ENCODE data around the gene SFXN5.
A peak's percentile ranks its signal among the peaks of the same experiment; 100 is the strongest.

The SFXN5 gene

GRCh38 chr2:73050121-73050545, 21.4 kb downstream of the SFXN5 start:
- no peak overlapping the region for H3K9ac ChIP-seq (ENCODE audit: low read length in 5 of 5)
- no peak overlapping the region for H3K4me3 ChIP-seq (ENCODE audit: low read depth in 1 of 5, low read length in 5 of 5)

GRCh38 chr2:73043929-73044832, 27.3 kb downstream of the SFXN5 start:
- Histone ChIP-seq H3K36me3 (ENCODE audit: control insufficient read depth in 5 of 5, insufficient read depth in 5 of 5, low read length in 5 of 5) (peaks cover 0 to 4% (median 4%) of the 10 kb centered on the region in 5 donors), H3K4me3 (ENCODE audit: low read depth in 1 of 5, low read length in 5 of 5) (no peak overlapping the region)

More at GRCh38 chr2:73050121-73050545, 21.4 kb downstream of the SFXN5 start:
- Histone ChIP-seq H3K4me1 (ENCODE audit: control insufficient read depth in 5 of 5, insufficient read depth in 5 of 5, low read length in 5 of 5) (no peaks in the 10 kb centered on the region), H3K27ac (ENCODE audit: low read depth, low read length) (no peak overlapping the region), H3K9me3 (ENCODE audit: control insufficient read depth in 5 of 5, low read length in 5 of 5) (no peaks in the 10 kb centered on the region), H3K27me3 (ENCODE audit: control insufficient read depth in 5 of 5, insufficient read depth in 4 of 5, low read length in 5 of 5) (no peaks in the 10 kb centered on the region), H3K36me3 (ENCODE audit: control insufficient read depth in 5 of 5, insufficient read depth in 5 of 5, low read length in 5 of 5) (peaks cover 0 to 4% (median 0%) of the 10 kb centered on the region in 5 donors)

GRCh38 chr2:73043276-73043675, 28.2 kb downstream of the SFXN5 start:
- H3K4me3 ChIP-seq (ENCODE audit: low read depth in 1 of 5, low read length in 5 of 5) = no peak overlapping the region
- peaks cover 0 to 4% (median 4%) of the 10 kb centered on the region in 5 donors for H3K36me3 ChIP-seq (ENCODE audit: control insufficient read depth in 5 of 5, insufficient read depth in 5 of 5, low read length in 5 of 5)
- no peaks in the 10 kb centered on the region for H3K4me1 ChIP-seq (ENCODE audit: control insufficient read depth in 5 of 5, insufficient read depth in 5 of 5, low read length in 5 of 5)
- no peaks in the 10 kb centered on the region for H3K27me3 ChIP-seq (ENCODE audit: control insufficient read depth in 5 of 5, insufficient read depth in 4 of 5, low read length in 5 of 5)
- H3K9me3 ChIP-seq (ENCODE audit: control insufficient read depth in 5 of 5, low read length in 5 of 5) = no peaks in the 10 kb centered on the region
- no peak overlapping the region for H3K9ac ChIP-seq (ENCODE audit: low read length in 5 of 5)
- H3K27ac ChIP-seq (ENCODE audit: low read depth, low read length) = no peak overlapping the region

More at GRCh38 chr2:73043929-73044832, 27.3 kb downstream of the SFXN5 start:
- Histone ChIP-seq H3K9me3 (ENCODE audit: control insufficient read depth in 5 of 5, low read length in 5 of 5) (no peaks in the 10 kb centered on the region), H3K27ac (ENCODE audit: low read depth, low read length) (no peak overlapping the region), H3K27me3 (ENCODE audit: control insufficient read depth in 5 of 5, insufficient read depth in 4 of 5, low read length in 5 of 5) (no peaks in the 10 kb centered on the region), H3K9ac (ENCODE audit: low read length in 5 of 5) (no peak overlapping the region), H3K4me1 (ENCODE audit: control insufficient read depth in 5 of 5, insufficient read depth in 5 of 5, low read length in 5 of 5) (no peaks in the 10 kb centered on the region)

DNA sequence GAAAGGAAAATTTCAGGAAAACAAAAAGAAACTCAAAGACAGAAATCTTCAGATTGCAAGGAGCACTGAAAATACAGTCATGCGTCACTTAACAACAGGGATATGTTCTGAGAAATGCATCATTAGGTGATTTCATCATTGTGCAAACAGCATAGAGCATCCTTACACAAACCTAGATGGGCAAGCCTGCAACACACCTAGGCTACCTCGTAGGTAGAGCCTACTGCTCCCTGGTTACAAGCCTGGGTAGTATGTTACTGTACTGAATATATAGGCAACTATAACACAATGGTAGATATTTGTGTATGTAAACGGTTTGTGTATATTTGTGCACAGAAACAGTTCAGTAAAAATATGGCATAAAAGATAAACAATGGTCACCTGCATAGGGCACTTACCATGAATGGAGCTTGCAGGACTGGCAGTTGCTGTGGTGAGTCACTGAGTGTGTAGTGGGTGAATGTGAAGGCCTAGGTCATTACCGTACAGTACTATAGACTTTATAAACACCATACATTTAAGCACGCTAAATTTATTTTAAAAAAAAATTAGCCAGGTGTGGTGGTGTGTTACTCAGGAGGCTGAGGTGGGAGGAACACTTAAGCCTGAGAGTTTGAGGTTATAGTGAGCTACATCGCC, 33.4 kb downstream of the SFXN5 start:
- no peaks in the 10 kb centered on the region for H3K9me3 ChIP-seq (ENCODE audit: control insufficient read depth in 5 of 5, low read length in 5 of 5)
- H3K4me1 ChIP-seq (ENCODE audit: control insufficient read depth in 5 of 5, insufficient read depth in 5 of 5, low read length in 5 of 5) = peaks cover 0 to 5% (median 0%) of the 10 kb centered on the region in 5 donors
- no peak overlapping the region for H3K9ac ChIP-seq (ENCODE audit: low read length in 5 of 5)
- H3K36me3 ChIP-seq (ENCODE audit: control insufficient read depth in 5 of 5, insufficient read depth in 5 of 5, low read length in 5 of 5) = peaks cover 0 to 14% (median 4%) of the 10 kb centered on the region in 5 donors
- H3K27ac ChIP-seq (ENCODE audit: low read depth, low read length) = no peak overlapping the region
- H3K27me3 ChIP-seq (ENCODE audit: control insufficient read depth in 5 of 5, insufficient read depth in 4 of 5, low read length in 5 of 5) = no peaks in the 10 kb centered on the region
- H3K4me3 ChIP-seq (ENCODE audit: low read depth in 1 of 5, low read length in 5 of 5) = no peak overlapping the region

DNA sequence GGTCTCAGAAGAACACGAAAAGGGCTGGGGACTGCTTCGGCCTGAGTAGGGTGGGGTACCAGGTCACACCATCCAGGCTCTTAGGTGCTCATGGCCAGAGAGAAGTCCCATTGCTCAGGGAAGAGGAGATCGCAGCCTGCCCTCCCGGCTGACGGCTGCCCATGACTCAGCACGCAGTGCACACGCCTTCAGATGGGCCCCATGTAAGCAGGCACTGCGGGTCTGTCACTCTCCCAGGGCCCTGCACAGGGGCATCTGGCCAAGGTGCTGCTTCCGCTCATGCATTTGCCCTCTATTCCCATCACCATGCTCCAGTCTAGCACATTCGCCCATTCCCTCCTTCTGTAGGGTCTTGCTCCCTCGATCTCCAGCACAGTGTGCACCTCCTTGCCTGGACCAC, 34.7 kb downstream of the SFXN5 start:
- Histone ChIP-seq H3K27me3 (ENCODE audit: control insufficient read depth in 5 of 5, insufficient read depth in 4 of 5, low read length in 5 of 5) (no peaks in the 10 kb centered on the region), H3K9me3 (ENCODE audit: control insufficient read depth in 5 of 5, low read length in 5 of 5) (no peaks in the 10 kb centered on the region), H3K4me1 (ENCODE audit: control insufficient read depth in 5 of 5, insufficient read depth in 5 of 5, low read length in 5 of 5) (peaks cover 0 to 5% (median 0%) of the 10 kb centered on the region in 5 donors), H3K36me3 (ENCODE audit: control insufficient read depth in 5 of 5, insufficient read depth in 5 of 5, low read length in 5 of 5) (peaks cover 0 to 14% (median 4%) of the 10 kb centered on the region in 5 donors), H3K9ac (ENCODE audit: low read length in 5 of 5) (peak overlapping the region in 1 of 5 donors; percentile 17), H3K4me3 (ENCODE audit: low read depth in 1 of 5, low read length in 5 of 5) (no peak overlapping the region), H3K27ac (ENCODE audit: low read depth, low read length) (no peak overlapping the region)

GRCh38 chr2:73035899-73036711, 35.4 kb downstream of the SFXN5 start:
- Histone ChIP-seq H3K27ac (ENCODE audit: low read depth, low read length) (no peak overlapping the region), H3K4me3 (ENCODE audit: low read depth in 1 of 5, low read length in 5 of 5) (no peak overlapping the region), H3K9me3 (ENCODE audit: control insufficient read depth in 5 of 5, low read length in 5 of 5) (no peaks in the 10 kb centered on the region), H3K4me1 (ENCODE audit: control insufficient read depth in 5 of 5, insufficient read depth in 5 of 5, low read length in 5 of 5) (peaks cover 0 to 5% (median 0%) of the 10 kb centered on the region in 5 donors), H3K27me3 (ENCODE audit: control insufficient read depth in 5 of 5, insufficient read depth in 4 of 5, low read length in 5 of 5) (no peaks in the 10 kb centered on the region), H3K9ac (ENCODE audit: low read length in 5 of 5) (no peak overlapping the region), H3K36me3 (ENCODE audit: control insufficient read depth in 5 of 5, insufficient read depth in 5 of 5, low read length in 5 of 5) (peaks cover 0 to 14% (median 4%) of the 10 kb centered on the region in 5 donors)

GRCh38 chr2:73034661-73035375, 36.7 kb downstream of the SFXN5 start:
- Histone ChIP-seq H3K36me3 (ENCODE audit: control insufficient read depth in 5 of 5, insufficient read depth in 5 of 5, low read length in 5 of 5) (peaks cover 0 to 9% (median 0%) of the 10 kb centered on the region in 5 donors), H3K4me1 (ENCODE audit: control insufficient read depth in 5 of 5, insufficient read depth in 5 of 5, low read length in 5 of 5) (peaks cover 0 to 5% (median 0%) of the 10 kb centered on the region in 5 donors), H3K27ac (ENCODE audit: low read depth, low read length) (no peak overlapping the region), H3K27me3 (ENCODE audit: control insufficient read depth in 5 of 5, insufficient read depth in 4 of 5, low read length in 5 of 5) (no peaks in the 10 kb centered on the region), H3K4me3 (ENCODE audit: low read depth in 1 of 5, low read length in 5 of 5) (no peak overlapping the region), H3K9ac (ENCODE audit: low read length in 5 of 5) (no peak overlapping the region), H3K9me3 (ENCODE audit: control insufficient read depth in 5 of 5, low read length in 5 of 5) (no peaks in the 10 kb centered on the region)

- Histone ChIP-seq H3K9ac (ENCODE audit: low read length in 5 of 5) (no peak overlapping the region), H3K27ac (ENCODE audit: low read depth, low read length) (no peak overlapping the region), H3K4me1 (ENCODE audit: control insufficient read depth in 5 of 5, insufficient read depth in 5 of 5, low read length in 5 of 5) (peaks cover 0 to 5% (median 0%) of the 10 kb centered on the region in 5 donors), H3K4me3 (ENCODE audit: low read depth in 1 of 5, low read length in 5 of 5) (no peak overlapping the region), H3K27me3 (ENCODE audit: control insufficient read depth in 5 of 5, insufficient read depth in 4 of 5, low read length in 5 of 5) (no peaks in the 10 kb centered on the region), H3K36me3 (ENCODE audit: control insufficient read depth in 5 of 5, insufficient read depth in 5 of 5, low read length in 5 of 5) (peaks cover 0 to 9% (median 0%) of the 10 kb centered on the region in 5 donors), H3K9me3 (ENCODE audit: control insufficient read depth in 5 of 5, low read length in 5 of 5) (no peaks in the 10 kb centered on the region)
These were observed 37.6 kb downstream of the SFXN5 start for GRCh38 chr2:73033766-73034381.
